ENCODE measurements around the gene CEP131.

The CEP131 gene

DNA sequence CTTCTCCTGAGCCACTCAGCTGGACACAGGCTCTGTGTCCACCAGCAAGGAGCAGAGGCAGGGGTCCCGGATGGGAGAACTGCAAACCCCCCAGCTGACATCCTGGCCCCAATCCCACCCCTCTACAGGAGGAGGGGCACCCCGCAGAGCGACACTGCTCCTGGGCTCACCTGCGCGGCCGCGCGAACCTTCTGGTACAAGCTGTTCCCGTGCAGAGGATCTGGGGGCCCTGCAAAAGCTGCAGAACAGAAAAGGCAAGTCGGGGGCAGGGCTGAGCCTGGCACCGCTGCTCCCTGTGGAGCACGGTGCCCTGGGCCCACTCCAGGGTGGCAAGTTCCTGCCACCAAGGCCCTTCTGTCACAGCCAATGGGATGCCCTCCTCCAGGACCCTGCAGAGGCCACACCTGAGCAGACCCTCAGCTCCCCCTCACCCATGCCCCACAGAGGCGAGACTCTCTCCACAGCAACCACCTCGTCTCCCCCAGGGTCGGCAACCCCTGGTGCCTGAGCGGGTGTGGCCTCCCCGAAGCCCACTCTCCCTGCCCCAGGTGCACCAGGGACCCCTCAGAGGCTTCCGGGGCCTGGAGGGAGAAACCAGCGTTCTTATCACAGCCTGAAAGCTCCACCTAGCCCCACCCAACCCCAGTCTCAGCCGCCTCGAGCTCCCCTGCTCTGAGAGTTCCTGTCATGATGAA is 11.2 kb upstream of the CEP131 start:
- no peak overlapping the region for H3K4me3 ChIP-seq (ENCODE audit: low read depth in 1 of 2, low read length in 2 of 2)
- H3K36me3 ChIP-seq (ENCODE audit: control insufficient read depth in 1 of 2, insufficient read depth in 2 of 2, low read length in 2 of 2), result peaks cover 11 to 40% of the 10 kb centered on the region in 2 donors

DNA sequence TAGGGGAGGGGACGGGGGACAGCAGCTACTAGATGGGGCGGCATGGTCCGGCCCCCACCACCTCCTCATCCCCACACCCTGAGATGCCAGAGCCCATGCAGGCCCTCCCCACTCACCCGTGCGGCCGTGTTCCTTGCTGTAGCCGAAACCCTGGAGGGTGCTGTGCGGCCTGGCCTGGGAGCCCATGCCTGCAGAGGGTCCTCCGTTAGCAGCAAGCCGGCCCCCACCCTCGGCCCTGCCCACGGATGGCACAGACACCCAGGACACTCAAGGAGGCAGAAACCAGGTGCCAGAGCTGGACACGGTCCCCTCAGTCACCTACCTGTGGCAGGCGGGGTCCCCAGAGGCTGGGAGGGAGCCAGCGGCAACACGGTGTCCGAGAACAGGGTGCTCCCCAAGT is 10.6 kb upstream of the CEP131 start:
- H3K4me1 ChIP-seq (ENCODE audit: control insufficient read depth in 1 of 2, insufficient read depth in 2 of 2, low read length in 2 of 2), result peaks cover 10 to 14% of the 10 kb centered on the region in 2 donors
- no peaks in the 10 kb centered on the region for H3K9me3 ChIP-seq (ENCODE audit: control insufficient read depth in 1 of 2, low read length in 2 of 2)
- peaks cover 11 to 44% of the 10 kb centered on the region in 2 donors for H3K36me3 ChIP-seq (ENCODE audit: control insufficient read depth in 1 of 2, insufficient read depth in 2 of 2, low read length in 2 of 2)
- H3K9ac ChIP-seq (ENCODE audit: low read depth in 1 of 2, low read length in 2 of 2), result no peak overlapping the region
- no peaks in the 10 kb centered on the region for H3K27me3 ChIP-seq (ENCODE audit: control insufficient read depth in 1 of 2, insufficient read depth in 2 of 2, low read length in 2 of 2)
- no peak overlapping the region for H3K4me3 ChIP-seq (ENCODE audit: low read depth in 1 of 2, low read length in 2 of 2)
- H3K27ac ChIP-seq (ENCODE audit: low read depth, low read length), result no peak overlapping the region

More for the DNA sequence above, 11.2 kb upstream of the CEP131 start:
- H3K27me3 ChIP-seq (ENCODE audit: control insufficient read depth in 1 of 2, insufficient read depth in 2 of 2, low read length in 2 of 2), result no peaks in the 10 kb centered on the region
- H3K9ac ChIP-seq (ENCODE audit: low read depth in 1 of 2, low read length in 2 of 2), result no peak overlapping the region
- H3K4me1 ChIP-seq (ENCODE audit: control insufficient read depth in 1 of 2, insufficient read depth in 2 of 2, low read length in 2 of 2), result peaks cover 10 to 16% of the 10 kb centered on the region in 2 donors
- no peaks in the 10 kb centered on the region for H3K9me3 ChIP-seq (ENCODE audit: control insufficient read depth in 1 of 2, low read length in 2 of 2)
- H3K27ac ChIP-seq (ENCODE audit: low read depth, low read length), result no peak overlapping the region

DNA sequence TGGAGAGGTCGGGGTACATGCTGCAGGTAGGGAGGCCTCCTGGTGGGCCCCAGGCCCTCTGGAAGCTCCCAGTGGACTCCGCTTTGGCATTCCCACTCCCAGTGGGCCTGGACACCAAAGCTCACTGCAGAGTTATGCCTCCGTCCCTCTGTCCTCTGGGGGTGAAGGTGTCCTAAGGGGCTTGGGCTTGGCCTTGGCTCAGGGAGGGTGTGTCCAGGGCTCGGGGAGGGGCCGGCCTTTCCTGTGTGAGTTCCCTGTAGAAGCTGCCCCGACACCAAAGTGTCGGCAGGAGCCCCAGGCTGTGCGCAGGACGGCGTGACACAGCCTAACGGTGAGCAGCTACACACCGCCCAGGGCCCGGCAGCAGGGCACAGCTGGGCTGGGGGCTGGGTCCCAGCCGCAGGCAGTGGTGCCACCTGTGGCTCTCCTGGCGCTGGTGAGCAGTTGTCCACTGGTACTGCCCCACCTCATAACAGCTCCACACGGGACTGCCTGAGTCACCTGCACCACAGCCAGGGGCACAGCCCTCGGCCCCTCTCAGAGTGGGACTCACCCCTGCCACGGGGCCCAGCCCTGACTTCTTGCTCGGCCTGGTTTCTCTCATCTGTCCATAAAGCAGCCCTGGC is 10.0 kb upstream of the CEP131 start:
- H3K9me3 ChIP-seq (ENCODE audit: control insufficient read depth in 1 of 2, low read length in 2 of 2), result no peaks in the 10 kb centered on the region
- H3K4me3 ChIP-seq (ENCODE audit: low read depth in 1 of 2, low read length in 2 of 2), result no peak overlapping the region
- no peak overlapping the region for H3K27ac ChIP-seq (ENCODE audit: low read depth, low read length)
- no peak overlapping the region for H3K9ac ChIP-seq (ENCODE audit: low read depth in 1 of 2, low read length in 2 of 2)
- H3K36me3 ChIP-seq (ENCODE audit: control insufficient read depth in 1 of 2, insufficient read depth in 2 of 2, low read length in 2 of 2), result peaks cover 11 to 45% of the 10 kb centered on the region in 2 donors
- H3K4me1 ChIP-seq (ENCODE audit: control insufficient read depth in 1 of 2, insufficient read depth in 2 of 2, low read length in 2 of 2), result peaks cover 6 to 8% of the 10 kb centered on the region in 2 donors
- no peaks in the 10 kb centered on the region for H3K27me3 ChIP-seq (ENCODE audit: control insufficient read depth in 1 of 2, insufficient read depth in 2 of 2, low read length in 2 of 2)

DNA sequence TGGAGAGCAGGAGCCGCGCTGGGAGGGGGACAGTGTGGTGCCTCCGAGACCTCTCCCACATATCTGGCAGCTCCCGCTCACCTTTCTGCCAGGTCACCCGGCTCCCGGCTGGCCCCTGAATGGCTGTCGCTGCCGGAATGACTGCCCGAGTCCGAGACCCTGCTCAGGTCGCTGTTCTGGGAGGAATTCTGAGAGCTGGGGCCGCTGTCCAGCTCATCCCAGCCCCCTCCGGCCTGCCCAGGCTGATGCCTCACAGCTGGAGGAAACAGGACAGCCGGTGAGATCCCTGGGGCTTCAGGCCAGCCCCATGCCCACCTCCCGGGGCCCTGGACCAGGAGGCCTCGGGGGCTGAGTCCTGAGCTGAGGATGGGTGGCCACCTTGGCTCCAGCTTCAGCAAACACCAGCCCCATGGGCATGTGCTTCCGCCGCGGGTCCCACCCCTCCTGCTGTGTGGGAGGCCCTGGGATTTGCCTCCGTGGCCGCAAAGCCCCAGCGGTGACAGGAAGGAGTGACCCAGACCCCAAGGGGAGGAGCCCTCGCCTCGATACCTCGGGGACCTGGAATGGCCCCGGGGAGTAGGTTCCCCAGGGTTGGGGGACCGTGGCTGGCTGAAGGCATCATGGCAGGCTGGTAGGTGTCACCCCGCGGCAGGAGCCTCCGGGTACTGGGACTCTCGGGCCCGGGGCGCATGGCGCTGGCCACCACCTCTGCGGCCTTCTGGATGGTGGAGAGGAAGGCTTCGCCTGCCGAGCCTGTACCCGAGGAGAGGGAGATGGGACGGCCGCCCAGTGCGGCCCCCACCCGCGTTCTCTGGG is 9.2 kb upstream of the CEP131 start:
- H3K27me3 ChIP-seq (ENCODE audit: control insufficient read depth in 1 of 2, insufficient read depth in 2 of 2, low read length in 2 of 2), result no peaks in the 10 kb centered on the region
- H3K9me3 ChIP-seq (ENCODE audit: control insufficient read depth in 1 of 2, low read length in 2 of 2), result no peaks in the 10 kb centered on the region
- H3K36me3 ChIP-seq (ENCODE audit: control insufficient read depth in 1 of 2, insufficient read depth in 2 of 2, low read length in 2 of 2), result peaks cover 11 to 45% of the 10 kb centered on the region in 2 donors
- H3K9ac ChIP-seq (ENCODE audit: low read depth in 1 of 2, low read length in 2 of 2), result no peak overlapping the region
- no peak overlapping the region for H3K4me3 ChIP-seq (ENCODE audit: low read depth in 1 of 2, low read length in 2 of 2)
- peaks cover 0 to under 1% of the 10 kb centered on the region in 2 donors for H3K4me1 ChIP-seq (ENCODE audit: control insufficient read depth in 1 of 2, insufficient read depth in 2 of 2, low read length in 2 of 2)
- H3K27ac ChIP-seq (ENCODE audit: low read depth, low read length), result no peak overlapping the region

DNA sequence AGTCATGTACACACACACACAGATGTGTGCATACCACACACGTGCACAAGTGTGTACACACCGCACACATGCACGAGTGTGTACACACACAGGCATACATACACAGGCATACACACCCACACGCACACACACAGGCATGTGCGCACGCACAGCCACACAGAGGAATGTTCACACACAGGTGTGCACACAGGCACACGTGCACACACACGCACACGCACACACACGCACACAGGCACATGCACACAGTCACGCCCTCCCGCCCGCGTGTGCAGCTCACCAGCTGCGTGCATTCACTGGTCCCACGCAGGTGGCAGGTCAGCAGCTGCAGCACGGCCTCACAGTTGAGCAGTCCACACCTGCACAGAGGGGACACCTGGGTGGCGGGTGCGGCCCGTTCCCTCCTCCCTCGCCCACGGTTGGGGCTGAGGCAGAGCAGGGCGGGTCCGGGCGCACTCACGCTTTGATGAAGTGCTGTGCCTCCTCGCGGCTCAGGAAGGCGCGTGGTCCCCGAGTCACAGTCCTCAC is 8.4 kb upstream of the CEP131 start:
- Histone ChIP-seq H3K36me3 (ENCODE audit: control insufficient read depth in 1 of 2, insufficient read depth in 2 of 2, low read length in 2 of 2) (peaks cover 11 to 45% of the 10 kb centered on the region in 2 donors), H3K4me1 (ENCODE audit: control insufficient read depth in 1 of 2, insufficient read depth in 2 of 2, low read length in 2 of 2) (no peaks in the 10 kb centered on the region), H3K9ac (ENCODE audit: low read depth in 1 of 2, low read length in 2 of 2) (no peak overlapping the region), H3K27ac (ENCODE audit: low read depth, low read length) (no peak overlapping the region), H3K9me3 (ENCODE audit: control insufficient read depth in 1 of 2, low read length in 2 of 2) (no peaks in the 10 kb centered on the region), H3K4me3 (ENCODE audit: low read depth in 1 of 2, low read length in 2 of 2) (no peak overlapping the region), H3K27me3 (ENCODE audit: control insufficient read depth in 1 of 2, insufficient read depth in 2 of 2, low read length in 2 of 2) (no peaks in the 10 kb centered on the region)

DNA sequence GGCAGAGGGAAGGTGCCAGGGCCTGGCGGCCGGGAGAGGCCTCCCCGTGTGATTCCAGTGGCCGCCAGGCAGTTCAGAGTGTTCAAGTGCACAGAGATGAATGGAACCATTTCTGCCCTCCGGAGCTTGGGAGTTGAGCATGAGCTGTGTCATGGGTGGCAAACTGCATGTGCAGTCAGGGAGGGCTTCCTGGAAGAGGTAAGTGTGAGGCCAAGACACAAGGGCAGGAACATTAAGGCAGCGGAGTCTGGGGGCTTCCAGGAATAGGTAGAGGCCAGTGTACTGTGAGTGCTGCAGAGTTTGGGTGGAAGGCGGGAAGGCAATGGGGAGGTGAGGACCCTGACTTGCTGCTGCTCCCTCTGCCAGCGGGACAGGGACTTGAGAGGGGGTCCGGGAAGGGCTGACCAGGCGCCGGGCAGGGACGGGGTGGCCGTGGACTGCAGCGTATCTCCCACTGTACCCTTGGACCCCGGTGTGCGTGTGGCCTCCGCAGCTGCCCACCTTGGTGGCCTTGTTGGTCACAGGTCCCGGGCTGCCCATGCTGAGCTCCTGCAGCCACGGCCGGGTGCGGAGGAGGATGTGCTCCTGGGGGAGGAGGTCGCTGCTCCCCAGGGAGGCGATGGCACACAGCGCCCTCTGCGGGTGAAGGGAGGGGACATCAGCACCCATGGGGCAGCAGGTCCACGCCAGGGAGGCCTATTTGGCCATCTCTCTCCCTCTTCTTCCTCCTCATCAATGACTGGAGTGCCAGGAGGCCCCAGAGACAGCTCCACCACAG is 7.5 kb upstream of the CEP131 start:
- Histone ChIP-seq H3K9ac (ENCODE audit: low read depth in 1 of 2, low read length in 2 of 2) (no peak overlapping the region), H3K36me3 (ENCODE audit: control insufficient read depth in 1 of 2, insufficient read depth in 2 of 2, low read length in 2 of 2) (peaks cover 11 to 45% of the 10 kb centered on the region in 2 donors), H3K4me3 (ENCODE audit: low read depth in 1 of 2, low read length in 2 of 2) (no peak overlapping the region), H3K27ac (ENCODE audit: low read depth, low read length) (no peak overlapping the region), H3K4me1 (ENCODE audit: control insufficient read depth in 1 of 2, insufficient read depth in 2 of 2, low read length in 2 of 2) (no peaks in the 10 kb centered on the region), H3K9me3 (ENCODE audit: control insufficient read depth in 1 of 2, low read length in 2 of 2) (no peaks in the 10 kb centered on the region), H3K27me3 (ENCODE audit: control insufficient read depth in 1 of 2, insufficient read depth in 2 of 2, low read length in 2 of 2) (no peaks in the 10 kb centered on the region)

DNA sequence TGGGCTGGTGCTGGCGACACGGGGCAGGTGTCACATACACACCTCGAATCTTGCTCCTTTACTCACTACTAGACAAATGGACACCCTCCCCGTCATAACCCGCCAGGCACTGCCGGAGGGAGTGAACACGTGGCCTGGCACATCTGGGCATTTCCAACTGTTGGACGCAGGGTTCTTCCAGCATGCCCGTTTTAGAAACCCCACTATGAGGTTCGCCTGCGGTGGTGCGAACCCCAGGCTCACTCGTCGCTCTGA is 6.8 kb upstream of the CEP131 start:
- no peak overlapping the region for H3K27ac ChIP-seq (ENCODE audit: low read depth, low read length)
- H3K4me3 ChIP-seq (ENCODE audit: low read depth in 1 of 2, low read length in 2 of 2), result no peak overlapping the region
- H3K9ac ChIP-seq (ENCODE audit: low read depth in 1 of 2, low read length in 2 of 2), result no peak overlapping the region
- no peaks in the 10 kb centered on the region for H3K9me3 ChIP-seq (ENCODE audit: control insufficient read depth in 1 of 2, low read length in 2 of 2)
- H3K36me3 ChIP-seq (ENCODE audit: control insufficient read depth in 1 of 2, insufficient read depth in 2 of 2, low read length in 2 of 2), result peaks cover 11 to 45% of the 10 kb centered on the region in 2 donors
- no peaks in the 10 kb centered on the region for H3K4me1 ChIP-seq (ENCODE audit: control insufficient read depth in 1 of 2, insufficient read depth in 2 of 2, low read length in 2 of 2)
- no peaks in the 10 kb centered on the region for H3K27me3 ChIP-seq (ENCODE audit: control insufficient read depth in 1 of 2, insufficient read depth in 2 of 2, low read length in 2 of 2)

DNA sequence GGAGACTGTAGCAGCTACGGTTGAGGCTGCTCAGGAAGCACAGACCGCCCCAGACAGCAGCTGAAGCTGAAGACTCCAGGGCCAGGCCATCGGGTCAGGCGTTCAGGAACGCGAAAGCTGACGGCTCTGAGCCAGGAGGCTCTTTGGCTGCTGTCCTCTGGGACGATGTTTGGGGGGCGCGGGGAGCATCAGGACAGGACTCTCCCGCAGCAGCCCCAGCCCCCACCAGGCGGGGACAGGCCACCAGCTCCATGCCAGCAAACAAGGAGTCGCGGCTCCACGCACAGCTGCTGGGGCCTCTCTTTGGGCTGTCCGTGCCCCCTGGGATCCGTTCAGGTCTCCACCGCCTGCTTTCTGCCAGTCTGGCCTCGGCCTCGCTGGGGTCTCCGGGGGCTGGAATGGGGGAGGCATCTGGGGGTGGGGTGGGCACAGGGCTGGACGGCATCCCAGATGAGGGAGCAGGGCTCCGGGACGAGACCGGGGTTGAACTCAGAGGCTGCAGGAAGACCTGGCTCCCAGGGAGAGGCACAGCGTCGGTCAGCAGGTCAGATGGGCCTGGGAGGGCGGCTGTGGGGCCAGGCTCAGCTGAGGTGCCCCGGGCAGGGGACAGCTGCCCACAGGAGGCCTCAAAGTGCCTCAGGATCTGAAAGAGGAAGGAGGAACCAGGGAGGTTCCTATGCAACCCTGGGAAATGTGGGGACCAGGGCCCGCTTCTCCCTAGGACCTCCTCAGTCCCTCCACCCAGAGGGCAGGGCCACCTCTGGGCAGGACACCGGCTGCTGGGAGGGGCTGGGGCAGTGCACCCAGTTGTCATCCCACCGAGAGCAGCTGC is 6.3 kb upstream of the CEP131 start:
- Histone ChIP-seq H3K9ac (ENCODE audit: low read depth in 1 of 2, low read length in 2 of 2) (no peak overlapping the region), H3K4me1 (ENCODE audit: control insufficient read depth in 1 of 2, insufficient read depth in 2 of 2, low read length in 2 of 2) (no peaks in the 10 kb centered on the region), H3K9me3 (ENCODE audit: control insufficient read depth in 1 of 2, low read length in 2 of 2) (no peaks in the 10 kb centered on the region), H3K4me3 (ENCODE audit: low read depth in 1 of 2, low read length in 2 of 2) (no peak overlapping the region), H3K27me3 (ENCODE audit: control insufficient read depth in 1 of 2, insufficient read depth in 2 of 2, low read length in 2 of 2) (no peaks in the 10 kb centered on the region), H3K36me3 (ENCODE audit: control insufficient read depth in 1 of 2, insufficient read depth in 2 of 2, low read length in 2 of 2) (peaks cover 11 to 45% of the 10 kb centered on the region in 2 donors), H3K27ac (ENCODE audit: low read depth, low read length) (no peak overlapping the region)

DNA sequence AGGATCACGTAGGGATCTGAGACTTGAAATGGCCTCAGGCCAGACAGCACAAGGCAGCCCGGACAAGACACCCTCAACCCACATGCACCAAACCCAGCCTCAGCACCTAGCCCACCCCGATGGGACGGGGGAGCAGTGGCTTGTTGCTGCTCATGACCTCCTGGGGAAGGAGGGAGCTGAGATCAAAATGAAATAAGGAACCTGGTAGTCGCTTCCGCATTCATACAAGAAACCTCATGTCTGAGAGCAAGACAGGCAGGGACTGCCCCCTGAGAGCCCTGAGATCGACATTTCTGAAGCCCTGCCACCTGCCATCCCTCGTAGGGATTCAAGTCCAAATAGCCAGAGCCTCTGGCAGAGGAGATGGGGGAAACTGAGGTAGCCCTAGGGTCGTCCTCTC is 5.7 kb upstream of the CEP131 start:
- Histone ChIP-seq H3K4me1 (ENCODE audit: control insufficient read depth in 1 of 2, insufficient read depth in 2 of 2, low read length in 2 of 2) (peaks cover 4 to 5% of the 10 kb centered on the region in 2 donors), H3K4me3 (ENCODE audit: low read depth in 1 of 2, low read length in 2 of 2) (no peak overlapping the region), H3K36me3 (ENCODE audit: control insufficient read depth in 1 of 2, insufficient read depth in 2 of 2, low read length in 2 of 2) (peaks cover 11 to 44% of the 10 kb centered on the region in 2 donors)

More for the DNA sequence above, 5.7 kb upstream of the CEP131 start:
- no peaks in the 10 kb centered on the region for H3K27me3 ChIP-seq (ENCODE audit: control insufficient read depth in 1 of 2, insufficient read depth in 2 of 2, low read length in 2 of 2)
- no peak overlapping the region for H3K27ac ChIP-seq (ENCODE audit: low read depth, low read length)
- no peaks in the 10 kb centered on the region for H3K9me3 ChIP-seq (ENCODE audit: control insufficient read depth in 1 of 2, low read length in 2 of 2)
- no peak overlapping the region for H3K9ac ChIP-seq (ENCODE audit: low read depth in 1 of 2, low read length in 2 of 2)

All from duodenal mucosa (tissue), 2 donors.